ENCODE measurements around the gene TUBGCP2. TPM values are rescaled to one million over a fixed set of nuclear protein-coding genes. Genes with fewer than 3 reads are reported as not detected.

Gene TUBGCP2
- total RNA-seq, 3 donors from 2014 or later (not counting 1 experiment from before 2014, with no cell fraction given): 74.3 to 81.8 (median 78.7) TPM

DNA sequence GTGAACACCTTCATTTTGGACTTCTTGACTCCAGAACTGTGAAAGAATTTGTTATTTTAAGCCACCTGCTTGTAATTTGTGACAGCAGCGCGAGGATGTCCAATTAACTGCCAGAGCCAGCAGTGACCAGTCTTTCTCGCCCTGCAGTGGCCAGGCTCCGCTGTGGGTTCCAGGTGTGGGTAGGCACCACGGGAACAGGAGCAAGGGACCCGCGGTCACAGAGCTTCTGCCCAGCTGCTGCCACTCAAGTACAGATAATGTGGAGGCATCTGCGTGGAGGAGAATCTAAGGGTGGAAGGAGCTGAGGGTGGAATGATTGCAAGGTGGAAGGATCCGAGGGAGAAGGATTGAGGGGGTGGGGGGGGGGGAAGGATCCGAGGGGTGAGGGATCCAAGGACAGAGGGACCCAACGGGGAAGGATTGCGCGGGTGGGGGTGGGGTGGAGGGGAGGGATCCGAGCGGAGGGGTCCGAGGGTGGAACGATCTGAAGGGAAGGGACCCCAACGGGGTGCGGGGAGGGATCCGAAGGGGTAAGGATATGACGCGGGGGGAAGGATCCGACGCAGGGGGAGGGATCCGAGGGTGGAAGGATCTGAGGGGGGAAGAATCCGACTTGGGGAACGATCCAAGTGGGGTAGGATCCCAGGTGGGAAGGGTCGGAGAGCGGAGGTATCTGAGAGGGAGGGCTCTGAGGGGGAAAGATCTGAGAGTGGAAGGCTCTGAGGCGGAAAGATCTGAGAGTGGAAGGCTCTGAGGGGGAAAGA lies 24.4 kb upstream of the TUBGCP2 start:
- Mint-ChIP-seq H3K4me1 (peaks cover 9 to 14% of the 10 kb centered on the region in 2 donors), H3K36me3 (no peaks in the 10 kb centered on the region), H3K27ac (peak overlapping the region; percentile 4 to 49), H3K4me3 (no peak overlapping the region), H3K27me3 (ENCODE audit: low read depth in 2 of 2) (peaks cover 26 to 38% of the 10 kb centered on the region in 2 donors), H3K9me3 (no peaks in the 10 kb centered on the region)
- intact Hi-C loops (cut with micrococcal nuclease): no loop called here
- Histone ChIP-seq H3K27me3 (ENCODE audit: control insufficient read depth, insufficient read depth, low read length) (peaks cover 23% of the 10 kb centered on the region), H3K36me3 (ENCODE audit: control insufficient read depth, insufficient read depth, low read length) (no peaks in the 10 kb centered on the region), H3K4me1 (ENCODE audit: control insufficient read depth, insufficient read depth, low read length) (peaks cover 41% of the 10 kb centered on the region), H3K4me3 (ENCODE audit: low read length) (no peak overlapping the region), H3K27ac (ENCODE audit: low read length) (no peak overlapping the region), H3K9me3 (ENCODE audit: control insufficient read depth, insufficient read depth, low read length) (no peaks in the 10 kb centered on the region)
- TF ChIP-seq, protein P1, sequence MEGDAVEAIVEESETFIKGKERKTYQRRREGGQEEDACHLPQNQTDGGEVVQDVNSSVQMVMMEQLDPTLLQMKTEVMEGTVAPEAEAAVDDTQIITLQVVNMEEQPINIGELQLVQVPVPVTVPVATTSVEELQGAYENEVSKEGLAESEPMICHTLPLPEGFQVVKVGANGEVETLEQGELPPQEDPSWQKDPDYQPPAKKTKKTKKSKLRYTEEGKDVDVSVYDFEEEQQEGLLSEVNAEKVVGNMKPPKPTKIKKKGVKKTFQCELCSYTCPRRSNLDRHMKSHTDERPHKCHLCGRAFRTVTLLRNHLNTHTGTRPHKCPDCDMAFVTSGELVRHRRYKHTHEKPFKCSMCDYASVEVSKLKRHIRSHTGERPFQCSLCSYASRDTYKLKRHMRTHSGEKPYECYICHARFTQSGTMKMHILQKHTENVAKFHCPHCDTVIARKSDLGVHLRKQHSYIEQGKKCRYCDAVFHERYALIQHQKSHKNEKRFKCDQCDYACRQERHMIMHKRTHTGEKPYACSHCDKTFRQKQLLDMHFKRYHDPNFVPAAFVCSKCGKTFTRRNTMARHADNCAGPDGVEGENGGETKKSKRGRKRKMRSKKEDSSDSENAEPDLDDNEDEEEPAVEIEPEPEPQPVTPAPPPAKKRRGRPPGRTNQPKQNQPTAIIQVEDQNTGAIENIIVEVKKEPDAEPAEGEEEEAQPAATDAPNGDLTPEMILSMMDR (IDR thresholded peaks at IDR 0.05): no peak
- 84% methylated on average over 30 of the region's 30 CpGs for WGBS (ENCODE audit: insufficient coverage)
- no peak for ATAC-seq
- no peak for DNase-seq

DNA sequence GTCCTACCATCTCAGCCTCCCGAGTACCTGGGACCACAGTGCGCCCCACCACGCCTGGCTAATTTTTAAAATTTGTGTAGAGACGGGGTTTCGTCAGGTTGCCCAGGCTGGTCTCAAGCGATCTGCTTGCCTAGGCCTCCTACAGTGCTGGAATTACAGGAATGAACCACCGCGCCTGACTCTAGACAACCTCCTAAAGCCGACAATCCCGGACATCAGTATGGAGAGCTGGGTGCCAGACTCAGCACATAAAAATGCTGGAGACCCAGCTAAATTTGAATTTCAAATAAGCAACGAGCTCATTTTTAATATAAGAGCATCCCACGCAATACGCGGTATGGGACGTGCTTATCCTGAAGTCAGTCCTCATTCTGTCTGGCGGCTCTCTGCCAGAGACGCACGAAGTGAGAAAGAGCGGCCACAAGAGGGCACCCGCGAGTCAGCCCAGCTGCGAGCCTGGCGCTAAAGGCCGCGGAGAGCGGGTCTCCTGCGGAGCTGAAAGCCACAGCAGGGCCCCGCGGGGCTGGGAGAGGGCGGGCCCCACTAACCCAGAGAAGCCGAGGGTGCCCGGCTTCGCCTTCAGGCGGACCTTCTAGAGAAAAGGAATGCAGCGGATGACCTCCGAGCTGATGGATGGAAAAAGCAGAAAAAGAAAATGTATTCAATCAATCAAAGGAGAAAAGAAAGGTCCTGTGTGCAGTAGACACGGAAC lies 21.0 kb upstream of the TUBGCP2 start:
- Mint-ChIP-seq H3K36me3 (no peaks in the 10 kb centered on the region), H3K27ac (peak overlapping the region in 1 of 2 donors; percentile 80), H3K27me3 (ENCODE audit: low read depth in 2 of 2) (peaks cover 41 to 57% of the 10 kb centered on the region in 2 donors), H3K4me3 (peak overlapping the region; percentile 65), H3K4me1 (peaks cover 9 to 22% of the 10 kb centered on the region in 2 donors), H3K9me3 (no peaks in the 10 kb centered on the region)
- no peak overlapping the region for H3K27ac ChIP-seq (ENCODE audit: low read length)
- 11% methylated on average over 37 of the region's 37 CpGs for WGBS (ENCODE audit: insufficient coverage)
- TF ChIP-seq, protein P1 (IDR thresholded peaks at IDR 0.05): peak; percentile 96
- no peaks in the 10 kb centered on the region for H3K36me3 ChIP-seq (ENCODE audit: control insufficient read depth, insufficient read depth, low read length)
- ATAC-seq (peak; percentile 88 to 92 (median 90)), DNase-seq (peak; percentile 82 to 94)
- intact Hi-C loops (cut with micrococcal nuclease): loop anchor here (1.0 to 2.0 kb wide), 2 partner anchors 167 to 191 kb away; no protein-coding TSS in a partner anchor
- peaks cover 41% of the 10 kb centered on the region for H3K27me3 ChIP-seq (ENCODE audit: control insufficient read depth, insufficient read depth, low read length)
- no peak overlapping the region for H3K4me3 ChIP-seq (ENCODE audit: low read length)
- no peaks in the 10 kb centered on the region for H3K9me3 ChIP-seq (ENCODE audit: control insufficient read depth, insufficient read depth, low read length)
- H3K4me1 ChIP-seq (ENCODE audit: control insufficient read depth, insufficient read depth, low read length): peaks cover 19% of the 10 kb centered on the region

DNA sequence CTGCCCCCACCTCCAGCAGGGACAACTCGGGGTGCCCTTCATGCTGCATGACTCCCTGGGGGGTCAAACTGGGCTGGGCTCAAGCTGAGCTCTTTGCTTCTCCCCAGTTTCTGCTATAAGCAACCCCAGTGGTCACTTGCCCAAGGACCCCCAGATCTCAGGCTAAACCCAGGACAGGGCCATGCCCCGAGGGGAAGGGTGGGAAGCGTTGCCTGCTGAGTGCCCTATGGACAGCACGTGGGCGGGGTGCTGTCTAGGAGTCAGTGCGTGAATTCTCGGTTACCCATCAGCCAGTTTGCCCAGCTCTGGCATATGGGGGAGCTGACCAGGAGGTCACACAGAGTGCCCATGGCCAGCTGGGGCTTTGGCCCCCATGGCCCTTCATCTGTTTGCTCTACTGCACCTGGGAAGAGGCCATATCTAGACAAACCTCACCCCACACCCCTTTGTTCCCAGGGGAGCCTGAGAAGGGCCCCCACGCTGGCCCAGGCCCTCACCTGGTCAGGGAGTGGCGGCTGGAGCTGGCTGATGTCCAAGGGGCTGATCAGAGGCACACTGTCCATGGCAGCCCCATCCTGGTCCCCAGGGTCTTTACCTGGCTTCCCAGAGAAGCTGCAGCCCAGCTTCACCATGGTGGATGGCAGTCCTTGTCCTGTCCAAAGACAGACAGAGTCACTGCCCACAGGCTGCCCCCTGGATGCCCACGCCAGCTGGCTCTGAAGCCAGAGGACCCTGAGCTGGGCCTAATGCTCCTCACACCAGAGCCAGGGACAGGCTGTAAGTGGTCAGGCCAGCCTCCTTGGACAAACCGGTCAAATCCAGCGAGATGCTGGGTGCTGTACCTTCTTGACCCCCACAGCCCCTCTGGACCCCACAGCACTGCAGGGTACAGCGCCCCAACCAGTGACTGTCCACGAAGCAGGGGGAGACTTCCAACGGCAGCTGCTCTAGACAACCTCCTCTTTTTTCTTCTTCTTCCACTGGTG lies 20.0 kb upstream of the TUBGCP2 start:
- ATAC-seq: no peak
- WGBS (ENCODE audit: insufficient coverage): 82% methylated on average over 15 of the region's 15 CpGs
- H3K4me1 ChIP-seq (ENCODE audit: control insufficient read depth, insufficient read depth, low read length): peaks cover 22% of the 10 kb centered on the region
- H3K36me3 ChIP-seq (ENCODE audit: control insufficient read depth, insufficient read depth, low read length): no peaks in the 10 kb centered on the region
- intact Hi-C loops (cut with micrococcal nuclease): loop anchor here (1.0 to 2.0 kb wide), 2 partner anchors 168 to 192 kb away; no protein-coding TSS in a partner anchor
- no peak overlapping the region for H3K27ac Mint-ChIP-seq
- H3K27ac ChIP-seq (ENCODE audit: low read length): no peak overlapping the region
- no peak overlapping the region for H3K4me3 Mint-ChIP-seq
- no peaks in the 10 kb centered on the region for H3K9me3 Mint-ChIP-seq
- TF ChIP-seq, protein P1 (IDR thresholded peaks at IDR 0.05): no peak
- peaks cover 9 to 20% of the 10 kb centered on the region in 2 donors for H3K4me1 Mint-ChIP-seq
- no peak overlapping the region for H3K4me3 ChIP-seq (ENCODE audit: low read length)
- H3K27me3 ChIP-seq (ENCODE audit: control insufficient read depth, insufficient read depth, low read length): peaks cover 41% of the 10 kb centered on the region
- no peak for DNase-seq
- H3K9me3 ChIP-seq (ENCODE audit: control insufficient read depth, insufficient read depth, low read length): no peaks in the 10 kb centered on the region
- H3K27me3 Mint-ChIP-seq (ENCODE audit: low read depth in 2 of 2): peaks cover 39 to 57% of the 10 kb centered on the region in 2 donors
- H3K36me3 Mint-ChIP-seq: no peaks in the 10 kb centered on the region
